Measurements from ENCODE around the gene PNPLA6.
"Not testable (repeated sequence)": the region's sequence is repeated elsewhere in the genome, so short reads cannot be mapped to it uniquely, and the experiment has no call there.

Gene PNPLA6

GRCh38 chr19:7556696-7557315, 21.3 kb downstream of the PNPLA6 start:
- no peak for DNase-seq

GRCh38 chr19:7558667-7559066, 23.1 kb downstream of the PNPLA6 start:
- DNase-seq = no peak

- DNase-seq = peak; percentile 9
These were observed 23.6 kb downstream of the PNPLA6 start for GRCh38 chr19:7559102-7559501.

- DNase-seq = no peak
These were observed 24.7 kb downstream of the PNPLA6 start for GRCh38 chr19:7560255-7560654.

- no peak for DNase-seq
These were observed 25.8 kb downstream of the PNPLA6 start for GRCh38 chr19:7561325-7561724.

- DNase-seq = no peak
These were observed 27.3 kb downstream of the PNPLA6 start for GRCh38 chr19:7562646-7563393.

- no peak for DNase-seq
These were observed 29.3 kb downstream of the PNPLA6 start for GRCh38 chr19:7564866-7565265.

- no peak for DNase-seq
These were observed 29.8 kb downstream of the PNPLA6 start for GRCh38 chr19:7565332-7565731.

GRCh38 chr19:7570761-7571160, 35.2 kb downstream of the PNPLA6 start:
- DNase-seq = no peak

GRCh38 chr19:7575434-7576040, 40.0 kb downstream of the PNPLA6 start:
- no peak for DNase-seq

- not testable (repeated sequence) for DNase-seq
These were observed 41.9 kb downstream of the PNPLA6 start for GRCh38 chr19:7577422-7577821.

- DNase-seq = no peak
These were observed 42.6 kb downstream of the PNPLA6 start for GRCh38 chr19:7578127-7578526.

- no peak for DNase-seq
These were observed 43.7 kb downstream of the PNPLA6 start for GRCh38 chr19:7579182-7579581.

GRCh38 chr19:7582446-7582845, 46.9 kb downstream of the PNPLA6 start:
- no peak for DNase-seq

- no peak for DNase-seq
These were observed 54.3 kb downstream of the PNPLA6 start for GRCh38 chr19:7589822-7590221.

GRCh38 chr19:7590256-7590655, 54.7 kb downstream of the PNPLA6 start:
- DNase-seq = no peak

- peak; percentile 6 for DNase-seq
These were observed 60.1 kb downstream of the PNPLA6 start, which contains the start of gene CAMSAP3 for GRCh38 chr19:7595466-7596133. Gene CAMSAP3, plus strand, starts transcription at chr19:7595863. Its CDS starts 140 bp downstream, at chr19:7596003.

GRCh38 chr19:7596211-7596937, 60.9 kb downstream of the PNPLA6 start:
- no peak for DNase-seq

GRCh38 chr19:7597689-7598088, 62.2 kb downstream of the PNPLA6 start:
- no peak for DNase-seq

GRCh38 chr19:7598180-7598579, 62.7 kb downstream of the PNPLA6 start:
- no peak for DNase-seq

- no peak for DNase-seq
These were observed 65.2 kb downstream of the PNPLA6 start for GRCh38 chr19:7600721-7601120.

- no peak for DNase-seq
These were observed 66.9 kb downstream of the PNPLA6 start for GRCh38 chr19:7602240-7602934.
